Measurements from ENCODE around the gene BNIP3. TPM values are rescaled to one million over a fixed set of nuclear protein-coding genes. Genes with fewer than 3 reads are reported as not detected.

Gene BNIP3
- total and polyA plus RNA-seq, 4 donors = 36.8 to 151 (median 114) TPM

GRCh38 chr10:131963350-131963749 is 18.4 kb downstream of the BNIP3 start:
- Histone ChIP-seq H3K27ac (ENCODE audit: low read depth in 1 of 2, low read length in 2 of 2) (no peak overlapping the region), H3K36me3 (ENCODE audit: control insufficient read depth in 4 of 4, insufficient read depth in 3 of 4, low read depth in 1 of 4, low read length in 3 of 4) (peaks cover 1 to 12% (median 6%) of the 10 kb centered on the region in 4 donors)
- no peak for DNase-seq (ENCODE audit: low spot score)

More at GRCh38 chr10:131963350-131963749, 18.4 kb downstream of the BNIP3 start:
- Histone ChIP-seq H3K9ac (ENCODE audit: low read depth in 1 of 2, low read length in 2 of 2) (no peak overlapping the region), H3K27me3 (ENCODE audit: control insufficient read depth in 4 of 4, insufficient read depth in 4 of 4, low read length in 3 of 4) (no peaks in the 10 kb centered on the region), H3K4me3 (ENCODE audit: low read depth in 1 of 3, low read length in 3 of 3) (no peak overlapping the region), H3K9me3 (ENCODE audit: control insufficient read depth in 4 of 4, low read length in 3 of 4) (no peaks in the 10 kb centered on the region), H3K4me1 (ENCODE audit: control insufficient read depth in 4 of 4, insufficient read depth in 4 of 4, low read length in 3 of 4) (no peaks in the 10 kb centered on the region)
- TF ChIP-seq ZBTB33 (IDR thresholded peaks at IDR 0.05) (no peak), HNF4A (conservative IDR thresholded peaks at IDR 0.05) (no peak), FOXA1 (IDR thresholded peaks at IDR 0.05) (no peak), REST (IDR thresholded peaks at IDR 0.05) (no peak), YY1 (IDR thresholded peaks at IDR 0.05) (no peak), CTCF (IDR thresholded peaks at IDR 0.05; ENCODE audit: low read depth, low read length, missing input control) (no peak), ATF3 (IDR thresholded peaks at IDR 0.05) (no peak), HNF4G (IDR thresholded peaks at IDR 0.05) (no peak), GABPA (IDR thresholded peaks at IDR 0.05 in 1 of 2, conservative IDR thresholded peaks at IDR 0.05 in 1 of 2) (no peak), FOXA2 (IDR thresholded peaks at IDR 0.05) (no peak), RAD21 (IDR thresholded peaks at IDR 0.05) (no peak), SP1 (IDR thresholded peaks at IDR 0.05) (no peak), TAF1 (conservative IDR thresholded peaks at IDR 0.05) (no peak), EGR1 (IDR thresholded peaks at IDR 0.05; ENCODE audit: low read depth in 2 of 2) (no peak), MAX (IDR thresholded peaks at IDR 0.05) (no peak), NR2F2 (IDR thresholded peaks at IDR 0.05) (no peak), JUND (IDR thresholded peaks at IDR 0.05) (no peak), RXRA (IDR thresholded peaks at IDR 0.05) (no peak)
- 94% methylated on average over 20 of the region's 20 CpGs for WGBS

Measured in liver (tissue), 9 donors.